GM21737 (cell line): ENCODE results near the gene ZNF382.
A peak's percentile ranks its signal among the peaks of the same experiment; 100 is the strongest.
"Not testable (repeated sequence)": the region's sequence is repeated elsewhere in the genome, so short reads cannot be mapped to it uniquely, and the experiment has no call there.

ENCODE experiments used
- ATAC-seq: cut with Tn5 transposase; IDR thresholded peaks from one replicate; pipeline ENCODE4 v1.9.1; 2021; ENCODE audit warnings: mild to moderate bottlenecking, moderate library complexity; ENCODE audit not compliant: unreplicated experiment

Gene ZNF382

GRCh38 chr19:36605101-36605876, at the start of gene ZNF382:
ZNF382 (plus strand) TSS chr19:36605313; CDS start chr19:36609915, 4,602 bp downstream.
- ATAC-seq = peak; percentile 53

- no peak for ATAC-seq
Measured at GRCh38 chr19:36564391-36564790, 40.7 kb upstream of the ZNF382 start.

- no peak for ATAC-seq
Measured at GRCh38 chr19:36572593-36573019, 32.5 kb upstream of the ZNF382 start.

GRCh38 chr19:36573020-36573894, 31.9 kb upstream of the ZNF382 start, which contains the start of gene ZNF529:
ZNF529 (minus strand) TSS chr19:36573292; CDS start chr19:36572346, 946 bp downstream.
- ATAC-seq = peak; percentile 86

GRCh38 chr19:36573895-36574720, 31.0 kb upstream of the ZNF382 start:
- no peak for ATAC-seq

GRCh38 chr19:36574741-36575140, 30.4 kb upstream of the ZNF382 start:
- ATAC-seq = no peak

- no peak for ATAC-seq
Measured at GRCh38 chr19:36577271-36577996, 27.7 kb upstream of the ZNF382 start.

- no peak for ATAC-seq
Measured at GRCh38 chr19:36579255-36579654, 25.9 kb upstream of the ZNF382 start.

GRCh38 chr19:36602681-36603080, 2.4 kb upstream of the ZNF382 start:
- ATAC-seq = not testable (repeated sequence)

- peak; percentile 72 for ATAC-seq
Measured at GRCh38 chr19:36604656-36605100, 435 bp upstream of the ZNF382 start.

GRCh38 chr19:36605877-36606478, 865 bp downstream of the ZNF382 start:
- ATAC-seq = no peak

GRCh38 chr19:36627057-36627456, 21.9 kb downstream of the ZNF382 start:
- no peak for ATAC-seq

GRCh38 chr19:36635342-36635741, 30.2 kb downstream of the ZNF382 start:
- no peak for ATAC-seq

GRCh38 chr19:36638862-36639510, 33.9 kb downstream of the ZNF382 start:
- ATAC-seq = no peak

GRCh38 chr19:36646746-36647145, 41.6 kb downstream of the ZNF382 start:
- ATAC-seq = no peak

GRCh38 chr19:36652958-36653357, 47.8 kb downstream of the ZNF382 start:
- ATAC-seq = no peak

- no peak for ATAC-seq
Measured at GRCh38 chr19:36665832-36666231, 60.7 kb downstream of the ZNF382 start.

GRCh38 chr19:36668646-36669045, 63.5 kb downstream of the ZNF382 start:
- no peak for ATAC-seq

- no peak for ATAC-seq
Measured at GRCh38 chr19:36672368-36672767, 67.3 kb downstream of the ZNF382 start.
